ENCODE measurements around the gene RNF207.
A peak's percentile ranks its signal among the peaks of the same experiment; 100 is the strongest.

RNF207 gene

DNA sequence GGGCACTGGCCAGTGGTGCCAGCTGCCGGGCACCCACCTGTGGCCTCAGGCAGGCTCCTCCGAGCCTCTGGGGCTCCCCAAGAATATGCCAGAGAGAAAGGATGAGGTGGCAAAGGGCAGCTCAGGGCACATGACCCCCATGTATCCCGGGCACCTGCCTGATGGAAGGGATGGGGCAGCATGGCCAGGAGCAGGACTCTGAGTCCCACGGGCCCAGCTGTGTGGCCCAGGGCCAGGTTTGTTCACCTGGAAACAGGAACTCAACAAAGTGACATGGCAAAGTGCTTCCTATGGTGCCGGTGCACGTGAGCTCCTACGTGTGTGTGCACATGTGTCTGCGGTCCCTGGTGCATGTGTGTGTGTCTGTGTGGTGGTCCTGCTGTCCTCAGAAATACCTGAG lies 64.5 kb downstream of the RNF207 start:
- Histone ChIP-seq H3K79me2 (ENCODE audit: insufficient read depth, low read length) (no peaks in the 10 kb centered on the region), H3K4me3 (ENCODE audit: low read length, poor library complexity, severe bottlenecking) (no peak overlapping the region), H4K20me1 (ENCODE audit: insufficient read depth, low read length, poor library complexity, severe bottlenecking) (no peaks in the 10 kb centered on the region), H3K9me3 (ENCODE audit: insufficient read depth, low read depth, low read length) (no peaks in the 10 kb centered on the region), H3K4me1 (ENCODE audit: insufficient read depth, low read length, poor library complexity, severe bottlenecking) (peaks cover 9% of the 10 kb centered on the region), H2AFZ (ENCODE audit: low read length) (no peak overlapping the region), H3K27me3 (ENCODE audit: insufficient read depth, low read length, poor library complexity, severe bottlenecking) (no peaks in the 10 kb centered on the region), H3K9ac (ENCODE audit: low read depth, low read length, poor library complexity, severe bottlenecking) (peak overlapping the region; percentile 8), H3K36me3 (ENCODE audit: insufficient read depth, low read length) (no peaks in the 10 kb centered on the region), H3K4me2 (ENCODE audit: low read depth, low read length, poor library complexity, severe bottlenecking) (no peak overlapping the region), H3F3A (ENCODE audit: low read depth) (no peaks in the 10 kb centered on the region), H3K9me2 (replicated peaks; ENCODE audit: low read depth, low read length) (no peaks in the 10 kb centered on the region)
- TF ChIP-seq, protein P1, sequence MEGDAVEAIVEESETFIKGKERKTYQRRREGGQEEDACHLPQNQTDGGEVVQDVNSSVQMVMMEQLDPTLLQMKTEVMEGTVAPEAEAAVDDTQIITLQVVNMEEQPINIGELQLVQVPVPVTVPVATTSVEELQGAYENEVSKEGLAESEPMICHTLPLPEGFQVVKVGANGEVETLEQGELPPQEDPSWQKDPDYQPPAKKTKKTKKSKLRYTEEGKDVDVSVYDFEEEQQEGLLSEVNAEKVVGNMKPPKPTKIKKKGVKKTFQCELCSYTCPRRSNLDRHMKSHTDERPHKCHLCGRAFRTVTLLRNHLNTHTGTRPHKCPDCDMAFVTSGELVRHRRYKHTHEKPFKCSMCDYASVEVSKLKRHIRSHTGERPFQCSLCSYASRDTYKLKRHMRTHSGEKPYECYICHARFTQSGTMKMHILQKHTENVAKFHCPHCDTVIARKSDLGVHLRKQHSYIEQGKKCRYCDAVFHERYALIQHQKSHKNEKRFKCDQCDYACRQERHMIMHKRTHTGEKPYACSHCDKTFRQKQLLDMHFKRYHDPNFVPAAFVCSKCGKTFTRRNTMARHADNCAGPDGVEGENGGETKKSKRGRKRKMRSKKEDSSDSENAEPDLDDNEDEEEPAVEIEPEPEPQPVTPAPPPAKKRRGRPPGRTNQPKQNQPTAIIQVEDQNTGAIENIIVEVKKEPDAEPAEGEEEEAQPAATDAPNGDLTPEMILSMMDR (conservative IDR thresholded peaks at IDR 0.05; ENCODE audit: low read length): no peak
- TF ChIP-seq EZH2phosphoT487 (IDR thresholded peaks at IDR 0.05; ENCODE audit: borderline replicate concordance): no peak

All from Loucy (cell line).